Glutamatergic neuron (in vitro differentiated cells): ENCODE data around the gene USP36. TPM values are rescaled to one million over a fixed set of nuclear protein-coding genes. Genes with fewer than 3 reads are reported as not detected.
A peak's percentile ranks its signal among the peaks of the same experiment; 100 is the strongest.

Source experiments
- DNase-seq: peaks from one replicate; pipeline ENCODE4 v3.0.0; 2022
- H3K27ac Mint-ChIP-seq: one replicate; pipeline ENCODE4 v1.8.0; 2020; ENCODE audit warnings: mild to moderate bottlenecking, mixed read lengths, inconsistent platforms; ENCODE audit not compliant: unreplicated experiment
- H3K27me3 Mint-ChIP-seq: one replicate; pipeline ENCODE4 v1.8.0; 2020; ENCODE audit warnings: mild to moderate bottlenecking, moderate library complexity, mixed read lengths, inconsistent platforms; ENCODE audit not compliant: unreplicated experiment
- H3K36me3 Mint-ChIP-seq: one replicate; pipeline ENCODE4 v1.8.0; 2020; ENCODE audit warnings: mild to moderate bottlenecking, mixed read lengths, inconsistent platforms; ENCODE audit not compliant: unreplicated experiment
- H3K4me1 Mint-ChIP-seq: one replicate; pipeline ENCODE4 v1.8.0; 2020; ENCODE audit warnings: mild to moderate bottlenecking, low read depth, mixed read lengths, inconsistent platforms; ENCODE audit not compliant: unreplicated experiment
- H3K4me3 Mint-ChIP-seq: one replicate; pipeline ENCODE4 v1.8.0; 2020; ENCODE audit warnings: mild to moderate bottlenecking, mixed read lengths, inconsistent platforms; ENCODE audit not compliant: unreplicated experiment
- H3K9me3 Mint-ChIP-seq: one replicate; pipeline ENCODE4 v1.8.0; 2020; ENCODE audit warnings: mild to moderate bottlenecking, moderate library complexity, mixed read lengths, inconsistent platforms; ENCODE audit not compliant: unreplicated experiment
- CTCF ChIP-seq: fragments of 200-600 bp; sonication (generic); IDR thresholded peaks from one replicate; pipeline ENCODE4 v1.5.0; 2021; ENCODE audit not compliant: partially characterized antibody, unreplicated experiment
- total RNA-seq: library from RNA; stranded (reverse); fragmentation: NEBNext Ultra II Directional; extraction: Animal tissue kit (Norgen Biotek cat#: 25700); gene quantifications from one replicate; pipeline ENCODE4 v1.2.1, GENCODE V29; 2021; ENCODE audit not compliant: unreplicated experiment

Gene USP36
- total RNA-seq, 1 donor from 2014 or later, result 45.3 TPM

DNA sequence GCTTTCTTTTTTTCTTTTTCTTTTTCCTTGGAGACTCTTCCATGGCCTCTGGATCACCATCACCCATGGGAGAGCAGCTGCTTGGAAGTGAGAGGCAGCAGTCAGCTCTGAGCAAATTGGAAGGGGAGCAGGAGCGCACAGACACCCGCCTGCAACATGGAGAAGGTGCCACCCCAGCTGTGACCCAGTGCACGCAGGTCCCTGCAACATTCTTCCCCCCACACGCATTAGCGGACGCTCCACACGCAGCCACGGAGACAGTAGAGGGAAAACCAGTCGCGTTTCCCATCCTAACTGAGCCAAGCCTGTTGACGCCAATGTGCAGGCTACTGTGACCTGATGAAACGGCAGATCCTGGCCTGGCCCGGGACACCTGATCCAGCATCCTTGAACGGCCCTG lies 38.2 kb downstream of the USP36 start:
- peaks cover 3% of the 10 kb centered on the region for H3K27me3 Mint-ChIP-seq
- peaks cover 2% of the 10 kb centered on the region for H3K4me1 Mint-ChIP-seq
- peaks cover 8% of the 10 kb centered on the region for H3K36me3 Mint-ChIP-seq
- no peak for TF ChIP-seq CTCF
- H3K27ac Mint-ChIP-seq, result no peak overlapping the region
- H3K9me3 Mint-ChIP-seq, result no peaks in the 10 kb centered on the region
- no peak for DNase-seq
- no peak overlapping the region for H3K4me3 Mint-ChIP-seq

- TF ChIP-seq CTCF, result no peak
- Mint-ChIP-seq H3K4me3 (no peak overlapping the region), H3K27ac (no peak overlapping the region), H3K27me3 (peaks cover 3% of the 10 kb centered on the region), H3K36me3 (peaks cover 8% of the 10 kb centered on the region), H3K9me3 (no peaks in the 10 kb centered on the region), H3K4me1 (peaks cover 2% of the 10 kb centered on the region)
- DNase-seq, result peak; percentile 29
Observed at GRCh38 chr17:78802008-78802407, 38.6 kb downstream of the USP36 start.

DNA sequence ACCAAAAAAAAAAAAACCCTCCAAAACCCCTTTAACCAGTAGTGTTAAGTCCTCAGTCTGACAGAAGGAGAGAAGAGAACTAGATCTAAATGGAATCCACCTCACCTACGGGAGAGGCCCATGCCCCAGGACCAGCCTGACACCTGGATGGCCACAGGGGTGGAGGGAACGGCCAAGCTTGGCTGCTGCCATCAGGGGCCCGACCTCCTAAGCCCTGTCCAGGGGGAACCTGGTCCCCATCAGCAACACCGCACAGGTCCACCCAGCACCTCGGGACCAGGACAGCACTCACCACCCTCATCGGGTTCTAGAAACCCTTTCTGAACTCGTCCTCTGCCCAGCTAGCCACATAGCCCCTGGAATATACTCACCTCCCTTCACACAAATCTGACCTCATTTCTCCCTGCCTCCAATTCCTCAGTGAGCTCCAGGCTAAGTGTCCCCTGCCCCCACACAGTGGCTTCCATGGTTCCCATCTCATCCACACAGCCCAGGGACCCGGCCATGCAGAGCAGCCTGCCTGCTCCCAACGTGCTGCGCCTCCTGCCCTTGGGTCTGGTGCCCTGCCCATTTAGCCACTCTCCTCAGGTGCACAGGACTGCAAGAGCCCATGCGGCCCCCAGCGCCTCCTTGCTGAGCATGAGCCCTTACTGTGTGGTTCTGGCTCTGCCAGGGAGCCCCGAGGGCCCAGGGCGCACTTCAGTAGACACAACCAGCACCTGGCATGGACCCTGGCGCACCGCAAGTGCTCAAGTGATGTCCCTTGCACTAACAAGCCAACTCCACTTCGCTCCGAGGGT lies 40.3 kb downstream of the USP36 start:
- no peak for DNase-seq
- H3K27ac Mint-ChIP-seq, result no peak overlapping the region
- H3K27me3 Mint-ChIP-seq, result peaks cover 4% of the 10 kb centered on the region
- TF ChIP-seq CTCF, result no peak
- no peak overlapping the region for H3K4me3 Mint-ChIP-seq
- H3K9me3 Mint-ChIP-seq, result peaks cover 1% of the 10 kb centered on the region
- H3K4me1 Mint-ChIP-seq, result peaks cover 2% of the 10 kb centered on the region
- peaks cover 4% of the 10 kb centered on the region for H3K36me3 Mint-ChIP-seq

DNA sequence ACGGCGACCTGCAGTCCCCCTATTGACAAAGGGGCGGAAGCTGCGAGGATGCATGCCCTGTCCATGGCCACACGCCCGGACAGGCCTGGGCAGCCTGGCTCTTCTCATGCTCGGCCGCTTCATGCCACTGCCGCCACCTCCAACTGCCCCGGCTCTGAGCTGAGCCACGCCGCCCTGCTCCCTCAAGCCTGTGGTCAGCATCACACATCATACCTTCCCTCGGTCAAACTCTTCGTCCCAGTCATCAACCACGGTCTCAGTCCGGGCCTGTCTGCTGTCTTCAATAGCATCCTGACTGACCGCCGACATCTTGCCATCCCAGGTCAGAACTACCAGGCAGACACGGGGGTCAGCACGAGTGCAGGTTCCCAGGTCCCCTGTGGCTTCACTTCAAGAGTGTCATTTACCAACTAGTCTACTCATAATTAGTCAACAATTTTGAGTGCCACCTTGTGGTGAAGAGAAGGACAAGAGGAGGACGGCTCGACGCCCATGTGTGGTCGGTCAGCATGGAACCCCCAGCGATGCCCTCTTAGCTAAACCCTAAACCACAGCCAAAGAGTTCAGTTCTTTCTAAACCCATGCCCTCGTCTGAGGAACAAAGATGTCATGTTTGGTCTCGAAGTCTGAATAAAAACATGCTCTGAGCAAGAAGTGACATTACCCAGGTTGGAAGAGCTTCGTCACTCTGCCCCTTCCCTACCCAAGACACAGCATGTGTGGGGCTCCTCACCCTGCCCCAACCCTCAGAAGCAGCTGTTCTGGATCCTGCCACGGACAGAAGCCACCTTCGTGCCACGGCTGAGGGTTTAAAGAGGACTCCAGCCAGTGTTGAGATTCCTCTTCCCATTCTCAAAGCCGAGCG lies 41.7 kb downstream of the USP36 start:
- Mint-ChIP-seq H3K4me3 (no peak overlapping the region), H3K9me3 (peaks cover 1% of the 10 kb centered on the region), H3K27ac (peak overlapping the region; percentile 6), H3K27me3 (peaks cover 6% of the 10 kb centered on the region), H3K4me1 (peaks cover 2% of the 10 kb centered on the region), H3K36me3 (peaks cover 4% of the 10 kb centered on the region)
- peak; percentile 54 for TF ChIP-seq CTCF
- no peak for DNase-seq
